ENCODE measurements around the gene XRCC2. TPM values are rescaled to one million over a fixed set of nuclear protein-coding genes. Genes with fewer than 3 reads are reported as not detected.
"Not testable (repeated sequence)": the region's sequence is repeated elsewhere in the genome, so short reads cannot be mapped to it uniquely, and the experiment has no call there.

XRCC2 gene
- total and polyA plus RNA-seq, 9 donors = 0.25 to 1.7 (median 0.69) TPM

GRCh38 chr7:152710153-152710442 lies 34.2 kb upstream of the XRCC2 start:
- no peak for DNase-seq
- no peaks in the 10 kb centered on the region for H3K9me3 ChIP-seq
- no peaks in the 10 kb centered on the region for H3K27me3 ChIP-seq
- H3K4me3 ChIP-seq = no peak overlapping the region
- intact Hi-C loops (cut with DNase I) = no loop called here
- H3K4me1 ChIP-seq (ENCODE audit: insufficient read depth) = no peaks in the 10 kb centered on the region
- 54 to 66% (median 57%) methylated on average over 2 of the region's 2 CpGs for WGBS, 3 donors
- no peaks in the 10 kb centered on the region for H3K36me3 ChIP-seq
- TF ChIP-seq POLR2A (IDR thresholded peaks at IDR 0.05) = no peak
- no peak for TF ChIP-seq CTCF (IDR thresholded peaks at IDR 0.05)
- no peak for TF ChIP-seq EP300 (IDR thresholded peaks at IDR 0.05)
- no peak overlapping the region for H3K27ac ChIP-seq

GRCh38 chr7:152709287-152710152 lies 33.6 kb upstream of the XRCC2 start:
- Histone ChIP-seq H3K4me3 (no peak overlapping the region), H3K27me3 (no peaks in the 10 kb centered on the region), H3K36me3 (no peaks in the 10 kb centered on the region), H3K4me1 (ENCODE audit: insufficient read depth) (no peaks in the 10 kb centered on the region), H3K9me3 (peaks cover 0 to 1% of the 10 kb centered on the region in 2 donors), H3K27ac (no peak overlapping the region)
- 66 to 74% (median 67%) methylated on average over 5 of the region's 5 CpGs for WGBS, 3 donors
- TF ChIP-seq CTCF (IDR thresholded peaks at IDR 0.05) (no peak), EP300 (IDR thresholded peaks at IDR 0.05) (no peak)
- no peak for DNase-seq
- intact Hi-C loops (cut with DNase I) = no loop called here

GRCh38 chr7:152704796-152705384 lies 28.9 kb upstream of the XRCC2 start:
- Histone ChIP-seq H3K27me3 (no peaks in the 10 kb centered on the region), H3K4me1 (ENCODE audit: insufficient read depth) (no peaks in the 10 kb centered on the region), H3K9me3 (peaks cover 0 to 2% of the 10 kb centered on the region in 2 donors), H3K36me3 (no peaks in the 10 kb centered on the region), H3K27ac (no peak overlapping the region), H3K4me3 (no peak overlapping the region)
- 94 to 100% (median 97%) methylated on average over 1 of the region's 1 CpG for WGBS, 3 donors
- intact Hi-C loops (cut with DNase I) = no loop called here
- TF ChIP-seq EP300 (IDR thresholded peaks at IDR 0.05) (no peak), POLR2A (IDR thresholded peaks at IDR 0.05) (no peak), CTCF (IDR thresholded peaks at IDR 0.05) (no peak)
- no peak for DNase-seq

- DNase-seq = no peak
- no peak overlapping the region for H3K27ac ChIP-seq
- no peaks in the 10 kb centered on the region for H3K9me3 ChIP-seq
- no peak for TF ChIP-seq POLR2A (IDR thresholded peaks at IDR 0.05)
- TF ChIP-seq EP300 (IDR thresholded peaks at IDR 0.05) = no peak
- no peak for TF ChIP-seq CTCF (IDR thresholded peaks at IDR 0.05)
- no peak overlapping the region for H3K4me3 ChIP-seq
- intact Hi-C loops (cut with DNase I) = no loop called here
- no peaks in the 10 kb centered on the region for H3K4me1 ChIP-seq (ENCODE audit: insufficient read depth)
- no peaks in the 10 kb centered on the region for H3K27me3 ChIP-seq
- no peaks in the 10 kb centered on the region for H3K36me3 ChIP-seq
Measured at GRCh38 chr7:152699079-152699478, 23.1 kb upstream of the XRCC2 start.

GRCh38 chr7:152697268-152697974 lies 21.5 kb upstream of the XRCC2 start:
- H3K27ac ChIP-seq; DNase-seq; H3K27me3 ChIP-seq; H3K4me3 ChIP-seq; H3K9me3 ChIP-seq; H3K4me1 ChIP-seq (ENCODE audit: insufficient read depth); intact Hi-C loops (cut with DNase I); H3K36me3 ChIP-seq: not testable (repeated sequence)
- WGBS, 3 donors = 67 to 68% (median 67%) methylated on average over 11 to 12 of the region's 12 CpGs

- DNase-seq; intact Hi-C loops (cut with DNase I); H3K4me1 ChIP-seq (ENCODE audit: insufficient read depth); H3K27ac ChIP-seq; H3K36me3 ChIP-seq; H3K4me3 ChIP-seq; H3K9me3 ChIP-seq; H3K27me3 ChIP-seq: not testable (repeated sequence)
- 83 to 88% (median 84%) methylated on average over 2 of the region's 2 CpGs for WGBS, 3 donors
Measured at GRCh38 chr7:152692196-152692595, 16.3 kb upstream of the XRCC2 start.
